ENCODE measurements around the gene CUTA.
"Not testable (repeated sequence)": the region's sequence is repeated elsewhere in the genome, so short reads cannot be mapped to it uniquely, and the experiment has no call there.

CUTA gene

GRCh38 chr6:33399881-33400280 is 18.0 kb downstream of the CUTA start:
- not testable (repeated sequence) for DNase-seq

DNA sequence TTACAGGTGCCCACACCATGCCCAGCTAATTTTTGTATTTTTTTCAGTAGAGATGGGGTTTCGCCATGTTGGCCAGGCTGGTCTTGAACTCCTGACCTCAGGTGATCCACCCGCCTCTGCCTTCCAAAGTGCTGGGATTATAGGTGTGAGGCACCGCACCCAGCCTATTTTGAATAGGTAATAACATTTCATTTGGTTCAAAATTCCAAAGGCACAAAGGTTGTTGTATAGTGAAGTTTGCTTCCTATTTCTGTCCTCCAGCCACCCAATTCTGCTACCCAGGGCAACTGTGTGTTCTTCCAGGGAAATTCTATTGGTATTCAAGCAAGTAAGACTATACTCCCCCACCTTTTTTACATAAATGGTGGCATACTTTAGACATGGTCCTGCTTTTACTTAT is 19.3 kb downstream of the CUTA start:
- not testable (repeated sequence) for DNase-seq

- DNase-seq, result no peak
Observed at GRCh38 chr6:33397541-33397940, 20.4 kb downstream of the CUTA start.

DNA sequence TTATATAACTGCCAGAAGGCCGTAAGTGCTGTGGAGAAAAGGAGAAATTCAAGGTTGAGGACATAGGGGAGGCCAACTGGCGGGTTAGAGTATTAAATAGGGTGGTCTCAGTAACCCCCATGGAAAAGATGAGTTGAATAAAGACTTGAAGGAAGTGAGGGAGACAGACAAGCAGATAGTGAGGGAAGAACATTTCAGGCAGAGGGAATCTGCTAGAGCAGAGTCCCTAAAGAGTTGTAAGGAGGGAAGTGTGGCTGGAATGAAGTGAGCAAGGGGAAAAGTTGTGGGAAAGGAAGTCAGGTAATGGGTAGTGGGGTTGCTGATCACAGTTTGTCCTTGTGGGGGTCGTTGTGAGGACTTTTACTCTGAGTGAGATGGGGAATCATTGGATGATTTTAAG is 24.9 kb downstream of the CUTA start:
- no peak for DNase-seq

DNA sequence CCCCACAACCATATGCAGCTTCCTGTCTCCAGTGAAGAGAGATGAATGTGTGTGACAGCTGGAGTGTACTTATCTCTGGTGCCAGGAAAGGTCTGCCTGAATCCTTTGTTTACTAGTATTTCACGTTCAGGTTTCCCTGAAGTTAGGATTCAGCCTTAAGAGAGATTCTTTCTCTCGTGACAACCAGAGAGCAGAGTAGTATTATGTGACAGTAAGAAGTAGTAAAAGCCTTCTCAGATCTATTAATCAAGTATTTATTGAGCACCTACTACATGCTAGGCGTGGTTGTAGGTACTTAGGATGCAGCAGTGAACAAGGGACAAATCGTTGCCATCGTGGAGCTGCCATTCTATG is 25.3 kb downstream of the CUTA start:
- no peak for DNase-seq

- DNase-seq, result no peak
Observed at GRCh38 chr6:33391922-33392594, 25.8 kb downstream of the CUTA start.

DNA sequence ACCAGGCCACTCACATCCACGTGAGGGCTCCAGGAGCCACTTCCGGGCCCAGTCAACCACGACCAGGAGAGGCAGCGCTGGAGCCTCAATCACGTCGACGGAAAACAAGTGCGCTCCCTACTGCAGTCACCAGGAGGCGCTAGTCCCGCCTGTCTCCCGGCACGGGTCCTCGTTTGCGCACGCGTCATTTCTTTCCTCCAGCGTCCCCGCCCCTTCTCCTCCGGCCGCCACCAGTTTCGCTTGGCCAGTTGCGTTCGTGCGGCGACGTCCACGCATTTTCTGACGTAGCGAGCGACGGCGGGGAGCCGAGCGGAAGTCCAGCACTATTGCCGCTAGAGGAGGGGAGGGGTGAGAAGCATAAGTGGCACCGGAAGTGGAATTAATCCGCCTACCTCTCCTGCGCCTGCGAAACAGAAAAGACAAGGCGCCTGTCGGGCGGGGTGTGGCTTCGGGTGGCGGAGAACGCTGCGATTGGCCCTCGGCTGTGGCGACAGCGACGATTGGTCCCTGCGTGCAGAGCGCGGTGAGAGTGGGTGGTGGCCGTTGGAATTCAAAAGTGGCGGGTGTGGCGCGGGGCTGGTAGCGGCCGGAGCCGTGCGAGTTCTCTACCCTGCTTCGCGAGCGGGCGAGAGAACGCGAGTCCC is 26.5 kb downstream of the CUTA start, which contains the start of gene KIFC1:
KIFC1 (plus strand) TSS at position 546 of the 644 bp plus-strand sequence. CDS start 163 bp downstream, outside the sequence.
- DNase-seq, result peak; percentile 99

- no peak for DNase-seq
Observed at GRCh38 chr6:33390767-33391277, 27.1 kb downstream of the CUTA start.

GRCh38 chr6:33390173-33390572 is 27.7 kb downstream of the CUTA start:
- no peak for DNase-seq

DNA sequence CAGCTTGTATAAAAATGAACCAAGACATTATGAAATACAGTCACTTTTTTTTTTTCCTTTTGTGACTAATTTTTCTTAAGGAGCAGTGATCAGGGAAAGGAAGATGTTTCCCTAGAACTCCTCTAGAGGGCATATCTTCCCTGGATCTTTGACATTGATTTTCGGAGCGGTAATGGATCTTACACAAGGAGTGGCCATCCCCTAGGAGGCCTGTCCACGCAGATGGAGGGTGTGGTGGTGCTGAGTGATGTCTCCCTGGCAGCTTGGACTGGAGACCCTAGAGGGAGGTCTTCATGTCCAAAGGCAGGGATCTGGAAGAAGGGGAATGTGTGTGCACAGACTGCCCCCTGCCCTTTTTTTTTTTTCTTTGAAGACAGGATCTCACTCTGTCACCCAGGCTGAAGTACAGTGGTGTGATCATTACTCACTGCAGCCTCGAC is 33.3 kb downstream of the CUTA start:
- no peak for DNase-seq

GRCh38 chr6:33383427-33384185 is 34.3 kb downstream of the CUTA start:
- DNase-seq, result no peak

DNA sequence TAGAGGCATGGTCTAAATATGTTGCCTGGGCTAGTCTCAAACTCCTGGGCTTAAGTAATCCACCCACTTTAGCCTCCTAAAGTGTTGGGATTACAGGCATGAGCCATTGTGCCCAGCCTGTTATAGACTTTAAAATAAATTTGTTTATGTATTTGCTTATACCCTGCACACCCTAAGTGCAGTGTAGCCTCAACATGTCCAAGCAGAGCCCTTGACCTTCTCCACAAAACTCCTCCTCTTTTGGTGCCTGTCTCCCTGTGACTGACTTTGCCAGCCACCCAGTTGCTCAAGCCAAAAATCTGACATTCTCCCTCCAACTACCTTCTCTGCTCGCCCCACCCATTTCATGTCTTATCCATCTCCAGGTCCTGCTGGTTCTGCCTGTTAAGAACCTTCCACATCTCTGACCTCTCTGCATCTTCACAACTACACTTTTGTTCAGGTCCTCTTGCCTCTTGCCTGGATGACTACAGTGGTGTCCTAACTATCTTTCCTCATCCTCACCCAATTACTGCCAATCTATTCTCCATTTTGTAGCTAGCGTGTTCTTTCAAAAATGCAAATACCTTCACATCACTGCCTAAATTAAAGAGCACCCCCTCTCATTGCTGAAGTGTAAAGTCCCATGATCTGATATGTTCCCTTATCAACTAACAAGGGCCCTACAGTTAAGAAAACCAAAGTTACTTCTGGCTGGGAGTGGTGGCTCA is 37.5 kb downstream of the CUTA start:
- DNase-seq, result no peak

DNA sequence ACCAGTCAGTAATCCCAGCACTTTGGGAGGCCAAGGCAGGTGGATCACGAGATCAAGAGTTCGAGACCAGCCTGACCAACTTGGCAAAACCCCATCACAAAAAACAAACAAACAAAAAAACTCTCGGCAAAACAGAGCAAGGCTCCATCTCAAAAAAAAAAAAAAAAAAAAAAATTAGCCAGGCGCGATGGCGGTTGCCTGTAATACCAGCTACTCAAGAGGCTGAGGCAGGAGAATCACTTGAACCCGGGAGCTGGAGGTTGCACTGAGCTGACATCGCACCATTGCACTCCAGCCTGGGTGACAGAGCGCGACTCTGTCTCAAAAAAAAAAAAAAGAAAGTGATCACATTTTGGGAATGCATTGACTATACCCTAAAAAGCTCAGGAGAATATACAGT is 38.7 kb downstream of the CUTA start:
- not testable (repeated sequence) for DNase-seq

GRCh38 chr6:33377171-33377570 is 40.7 kb downstream of the CUTA start:
- DNase-seq, result no peak

DNA sequence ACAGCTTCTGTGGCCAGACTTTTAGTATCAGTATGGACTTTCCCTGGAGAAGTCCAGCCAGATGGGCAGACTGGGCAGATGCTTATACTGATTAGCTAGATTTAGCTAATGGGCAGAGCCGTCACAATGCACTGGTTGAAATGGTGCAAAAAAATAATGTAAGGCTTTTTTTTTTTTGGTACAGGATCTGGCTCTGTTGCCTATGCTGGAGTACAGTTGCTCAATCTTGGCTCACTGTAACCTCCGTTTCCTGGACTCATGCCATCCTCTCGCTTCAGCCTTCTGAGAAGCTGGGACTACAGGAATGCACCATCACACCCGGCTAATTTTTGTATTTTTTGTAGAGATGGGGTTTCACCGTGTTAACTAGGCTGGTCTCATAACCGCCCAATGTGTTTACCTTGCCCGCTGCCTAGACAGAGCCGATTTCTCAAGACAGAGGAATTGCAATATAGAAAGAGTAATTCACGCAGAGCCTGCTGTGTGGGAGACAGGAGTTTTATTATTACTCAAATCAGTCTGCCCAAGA is 42.7 kb downstream of the CUTA start:
- DNase-seq, result no peak

DNA sequence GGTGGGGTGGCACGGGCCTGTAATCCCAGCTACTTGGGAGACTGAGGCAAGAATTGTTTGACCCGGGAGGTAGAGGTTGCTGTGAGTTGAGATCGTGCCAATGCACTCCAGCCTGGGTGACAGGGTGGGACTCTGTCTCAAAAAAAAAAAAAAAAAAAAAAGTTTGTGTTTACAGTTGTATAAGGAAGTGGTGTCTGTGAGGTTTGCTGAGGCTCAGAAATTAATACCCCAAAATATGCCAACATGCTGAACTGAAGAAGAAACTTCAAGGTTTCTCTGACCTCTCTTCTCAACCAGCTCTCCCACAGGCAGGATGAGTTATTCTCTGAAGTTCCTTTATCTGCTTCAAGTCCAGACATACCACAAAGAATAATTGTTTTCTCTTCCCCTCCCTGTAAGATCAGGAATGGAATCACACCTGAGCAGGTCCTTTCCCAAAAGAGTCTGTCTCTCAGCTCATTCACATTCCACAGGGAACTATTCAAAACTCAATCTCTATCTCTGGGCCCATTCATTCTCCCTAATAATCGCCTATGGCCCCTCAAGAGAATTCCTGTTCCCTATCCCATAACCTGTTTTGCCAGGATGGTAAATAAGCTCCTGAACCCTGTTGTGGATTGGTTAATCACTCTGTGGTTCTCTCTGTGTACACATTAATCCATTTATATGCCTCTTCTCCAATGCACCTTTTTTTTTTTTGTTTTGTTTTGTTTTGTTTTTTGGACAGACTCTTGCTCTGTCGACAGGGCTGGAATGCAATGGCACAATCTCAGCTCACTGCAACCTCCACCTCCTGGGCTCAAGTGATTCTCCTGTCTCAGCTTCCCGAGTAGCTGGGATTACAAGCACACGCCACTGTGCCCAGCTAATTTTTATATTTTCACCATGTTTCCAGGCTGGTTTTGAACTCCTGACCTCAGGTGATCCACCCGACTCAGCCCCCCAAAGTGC is 43.7 kb downstream of the CUTA start:
- no peak for DNase-seq

DNA sequence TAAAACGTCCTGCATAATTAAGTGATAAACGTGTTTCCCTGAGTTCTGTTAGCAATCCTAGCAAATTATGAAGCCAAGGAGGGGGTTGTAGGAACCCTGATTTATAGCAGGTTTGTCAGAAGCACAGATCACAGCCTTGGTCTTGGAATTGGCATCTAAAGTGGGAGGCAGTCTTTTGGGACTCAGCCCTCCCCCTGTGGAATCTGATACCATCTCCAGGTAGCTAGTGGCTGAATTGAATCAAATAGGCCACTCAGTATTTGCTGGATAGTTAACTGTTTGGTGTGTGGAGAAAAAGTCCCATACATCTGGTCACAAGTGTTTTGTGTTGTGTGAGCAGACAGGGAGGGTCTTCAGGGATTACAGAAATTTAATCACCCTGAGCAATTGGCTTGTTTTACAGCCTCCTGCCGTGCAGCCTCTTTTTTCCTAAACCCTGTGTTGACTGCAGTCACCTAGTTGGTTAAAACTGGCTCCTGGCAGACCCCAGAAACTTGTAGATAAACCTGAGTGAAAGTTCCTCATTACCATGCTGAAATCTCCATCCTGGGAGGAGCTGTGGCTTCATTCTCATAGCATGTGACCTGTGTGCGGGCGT is 45.3 kb downstream of the CUTA start:
- no peak for DNase-seq

DNA sequence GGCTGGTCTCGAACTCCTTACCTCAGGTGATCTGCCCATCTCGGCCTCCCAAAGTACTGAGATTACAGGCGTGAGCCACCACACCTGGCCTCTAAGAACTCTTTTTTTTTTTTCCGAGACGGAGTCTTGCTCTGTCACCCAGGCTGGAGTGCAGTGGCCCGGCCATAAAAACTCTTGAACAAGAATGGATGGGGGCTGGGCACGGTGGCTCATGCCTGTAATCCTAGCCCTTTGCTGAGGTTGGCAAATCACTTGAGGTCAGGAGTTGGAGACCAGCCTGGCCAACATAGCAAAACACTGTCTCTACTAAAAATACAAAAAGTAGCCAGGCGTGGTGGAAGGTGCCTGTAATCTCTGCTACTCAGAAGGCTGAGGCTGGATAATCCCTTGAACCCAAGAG is 46.0 kb downstream of the CUTA start:
- DNase-seq, result not testable (repeated sequence)

DNA sequence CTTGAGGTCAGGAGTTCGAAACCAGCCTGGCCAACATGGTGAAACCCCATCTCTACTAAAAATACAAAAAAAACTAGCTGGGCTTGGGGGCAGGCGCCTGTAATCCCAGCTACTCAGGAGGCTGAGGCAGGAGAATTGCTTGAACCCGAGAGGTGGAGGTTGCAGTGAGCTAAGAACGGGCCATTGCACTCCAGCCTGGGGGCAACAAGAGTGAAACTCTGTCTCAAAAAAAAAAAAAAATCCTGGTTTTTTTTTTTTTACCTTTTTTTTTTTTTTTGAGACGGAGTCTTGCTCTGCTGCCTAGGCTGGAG is 50.2 kb downstream of the CUTA start:
- DNase-seq, result not testable (repeated sequence)

- no peak for DNase-seq
Observed at GRCh38 chr6:33367009-33367714, 50.7 kb downstream of the CUTA start.
